Measurements from ENCODE around the gene EPM2A.
"Not testable (repeated sequence)": the region's sequence is repeated elsewhere in the genome, so short reads cannot be mapped to it uniquely, and the experiment has no call there.

EPM2A gene

DNA sequence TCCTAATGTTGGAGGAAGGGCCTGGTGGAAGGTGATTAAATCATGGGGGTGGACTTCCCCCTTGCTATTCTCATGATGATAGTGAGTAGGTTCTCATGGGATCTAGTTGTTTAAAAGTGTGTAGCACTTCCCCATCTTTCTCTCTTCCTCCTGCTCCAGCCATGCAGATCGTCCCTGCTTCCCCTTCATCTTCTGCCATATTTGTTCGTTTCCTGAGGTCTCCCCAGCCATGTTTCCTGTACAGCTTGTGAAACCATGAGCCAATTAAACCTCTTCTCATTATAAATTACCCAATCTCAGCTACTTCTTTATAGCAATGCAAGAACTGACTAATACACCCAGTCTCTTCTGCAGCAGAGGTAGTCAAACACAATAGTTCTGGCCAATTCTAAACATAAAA lies 5.4 kb downstream of the EPM2A start:
- no peak for DNase-seq (ENCODE audit: low spot score)

DNA sequence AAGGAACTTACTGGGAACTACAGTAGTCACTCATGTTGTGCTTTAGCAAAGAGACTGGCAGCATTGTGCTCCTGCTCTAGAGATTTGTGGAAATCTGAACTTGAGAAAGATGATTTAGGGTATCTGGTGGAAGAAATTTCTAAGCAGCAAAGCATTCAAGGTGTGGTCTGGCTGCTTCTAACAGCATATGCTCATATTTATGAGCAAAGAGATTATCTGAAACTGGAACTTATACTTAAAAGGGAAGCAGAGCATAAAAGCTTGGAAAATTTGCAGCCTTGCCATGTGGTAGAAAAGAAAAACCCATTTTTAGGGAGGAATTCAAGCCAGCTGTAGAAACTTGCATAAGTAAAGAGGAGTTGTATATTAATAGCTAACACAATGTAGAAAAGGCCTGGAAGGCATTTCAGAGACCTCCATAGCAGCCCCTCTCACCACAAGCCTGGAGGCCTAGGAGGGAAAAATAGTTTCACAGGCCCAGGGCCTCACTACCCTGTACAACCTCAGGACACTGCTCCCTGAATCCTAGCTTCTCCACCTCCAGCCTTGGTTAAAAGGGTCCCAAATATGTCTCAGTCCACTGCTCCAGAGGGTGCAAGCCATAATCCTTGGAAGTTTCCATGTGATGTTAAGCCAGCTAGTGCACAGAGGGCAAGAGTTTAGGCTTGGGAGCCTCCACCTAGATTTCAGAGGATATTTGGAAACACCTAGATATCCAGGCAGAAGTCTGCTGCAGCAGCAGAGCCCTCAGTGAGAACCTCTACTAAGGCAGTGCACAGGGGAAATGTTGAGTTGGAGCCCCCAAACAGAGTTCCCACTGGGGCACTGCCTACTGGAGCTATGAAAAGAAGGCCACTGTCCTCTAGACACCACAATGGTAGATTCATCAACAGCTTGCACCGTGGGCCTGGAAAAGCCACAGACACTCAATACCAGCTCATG lies 6.6 kb downstream of the EPM2A start:
- DNase-seq (ENCODE audit: low spot score): no peak

DNA sequence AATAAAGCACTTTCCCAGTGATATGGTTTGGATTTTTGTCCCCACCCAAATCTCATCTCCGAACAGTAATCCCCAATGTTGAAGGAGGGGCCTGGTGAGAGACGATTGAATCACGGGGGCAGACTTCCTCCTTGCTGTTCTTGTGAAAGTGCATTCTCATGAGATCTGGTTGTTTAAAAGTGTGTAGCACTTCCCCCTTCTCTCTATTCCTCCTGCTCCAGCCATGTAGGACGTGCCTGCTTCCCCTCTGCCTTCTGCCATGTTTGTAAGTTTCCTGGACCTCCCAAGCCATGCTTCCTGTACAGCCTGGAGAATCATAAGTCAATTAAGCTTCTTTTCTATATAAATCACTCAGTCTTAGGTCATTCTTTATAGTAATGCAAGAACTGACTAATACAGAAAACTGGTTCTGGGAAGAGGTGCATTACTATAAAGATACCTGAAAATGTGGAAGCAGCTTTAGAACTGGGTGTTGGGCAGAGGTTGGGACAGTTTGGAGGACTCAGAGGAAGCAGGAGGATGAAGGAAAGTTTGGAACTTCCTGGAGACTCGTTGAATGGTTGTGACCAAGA lies 7.4 kb downstream of the EPM2A start:
- no peak for DNase-seq (ENCODE audit: low spot score)

DNA sequence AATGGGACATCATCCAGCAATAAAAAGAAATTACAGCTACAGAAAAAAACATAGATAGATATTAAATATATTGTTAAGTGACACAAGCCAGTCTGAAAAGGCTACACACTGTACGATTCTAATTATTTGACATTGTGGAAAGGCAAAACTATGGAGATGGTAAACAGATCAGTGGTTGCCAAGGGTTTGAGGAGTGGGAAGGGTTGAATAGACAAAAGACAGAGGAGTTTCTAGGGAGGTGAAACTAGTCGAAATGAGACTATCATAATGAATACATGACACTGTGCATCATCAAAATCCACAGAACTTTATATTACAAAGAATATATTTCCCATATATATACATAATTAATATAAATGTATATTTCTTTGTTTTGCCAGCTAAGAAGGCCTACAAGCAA lies 9.8 kb downstream of the EPM2A start:
- DNase-seq (ENCODE audit: low spot score): no peak

DNA sequence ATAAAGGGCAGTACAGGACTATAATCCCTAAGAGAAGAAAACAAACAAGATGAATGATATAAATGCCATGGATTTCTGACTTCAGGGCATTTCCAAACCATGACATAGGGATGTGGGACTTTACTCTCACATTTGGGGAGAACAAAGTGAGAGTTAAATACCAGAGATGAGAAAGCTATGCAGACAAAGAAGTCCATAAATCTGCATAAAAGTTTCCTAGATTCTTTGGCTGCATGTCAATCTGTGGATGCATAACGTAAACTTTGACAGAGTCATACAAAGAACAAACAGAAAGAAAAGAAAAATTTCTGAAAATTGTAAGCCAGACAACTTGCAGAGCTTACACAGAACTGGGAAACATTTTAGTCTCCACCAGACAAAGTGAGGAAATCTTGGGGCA lies 11.7 kb downstream of the EPM2A start:
- DNase-seq (ENCODE audit: low spot score): no peak

DNA sequence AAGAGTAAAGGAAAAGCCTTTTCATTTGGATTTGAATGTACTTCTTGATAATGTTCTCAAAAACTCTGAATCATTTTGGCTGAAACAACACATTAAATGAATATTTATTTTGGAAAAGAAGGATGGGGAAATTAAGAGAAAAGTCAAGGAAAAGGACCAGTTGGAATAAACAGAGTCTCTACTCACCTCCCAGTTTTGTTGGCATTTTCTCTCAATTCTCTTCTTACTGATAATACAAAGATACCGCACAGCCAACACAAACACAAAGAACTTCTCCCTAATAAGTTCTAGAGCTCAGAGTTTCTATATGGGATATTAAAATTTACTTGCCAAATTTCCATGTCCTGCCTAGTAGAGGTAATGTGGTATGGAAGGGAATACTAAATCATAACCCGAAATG lies 13.1 kb downstream of the EPM2A start:
- DNase-seq (ENCODE audit: low spot score): no peak

DNA sequence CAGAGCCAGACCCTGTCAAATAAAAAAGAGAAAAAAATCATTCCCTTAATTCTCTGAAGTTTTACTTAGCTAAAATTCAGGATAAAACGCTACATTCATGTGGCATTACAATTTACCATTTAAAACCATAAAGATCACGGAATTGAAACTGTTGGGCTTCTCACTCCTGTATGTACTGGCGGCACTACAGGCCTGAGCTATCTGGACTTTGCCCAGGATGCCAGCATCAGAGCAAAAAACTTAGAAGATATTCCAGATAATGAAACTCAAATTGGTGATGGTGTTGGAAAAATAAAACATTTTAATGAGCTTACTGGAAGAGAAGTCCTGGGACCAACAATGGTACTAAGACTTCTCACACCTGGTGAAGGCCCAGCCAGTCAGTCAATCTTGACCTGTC lies 14.2 kb downstream of the EPM2A start:
- DNase-seq (ENCODE audit: low spot score): no peak

DNA sequence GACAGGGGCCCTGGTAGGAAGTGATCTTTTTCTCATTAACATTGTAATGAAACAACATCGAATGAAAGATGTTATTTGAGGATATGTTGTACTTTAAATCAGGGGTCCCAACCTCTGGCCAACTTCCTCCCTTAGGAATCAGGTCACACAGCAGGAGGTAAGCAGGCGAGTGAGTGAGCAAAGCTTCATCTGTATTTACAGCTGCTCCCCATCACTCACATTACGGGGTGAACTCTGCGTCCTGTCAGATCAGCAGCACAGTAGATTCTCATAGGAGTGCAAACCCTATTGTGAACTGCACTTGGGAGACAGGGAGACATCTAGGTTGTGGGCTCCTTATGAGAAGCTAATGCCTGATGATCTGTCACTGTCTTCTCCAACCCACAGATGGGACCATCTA lies 19.9 kb downstream of the EPM2A start:
- no peak for DNase-seq (ENCODE audit: low spot score)

DNA sequence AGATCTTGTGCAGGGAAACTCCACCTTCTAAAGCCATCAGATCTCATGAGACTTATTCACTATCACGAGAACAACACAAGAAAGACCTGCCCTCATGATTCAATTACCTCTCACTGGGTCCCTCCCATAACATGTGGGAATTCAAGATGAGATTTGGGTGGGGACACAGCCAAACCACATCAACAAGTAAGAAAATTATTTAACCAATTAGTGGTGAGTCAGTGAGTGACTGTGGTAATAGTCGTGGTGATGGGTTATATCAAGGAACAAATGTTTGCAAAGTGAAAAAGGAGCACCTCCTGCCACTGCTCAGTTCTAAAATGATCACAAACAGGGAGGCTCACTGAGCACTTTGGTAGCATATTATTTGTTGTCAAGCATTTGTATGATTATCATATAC lies 20.6 kb downstream of the EPM2A start:
- DNase-seq (ENCODE audit: low spot score): no peak

DNA sequence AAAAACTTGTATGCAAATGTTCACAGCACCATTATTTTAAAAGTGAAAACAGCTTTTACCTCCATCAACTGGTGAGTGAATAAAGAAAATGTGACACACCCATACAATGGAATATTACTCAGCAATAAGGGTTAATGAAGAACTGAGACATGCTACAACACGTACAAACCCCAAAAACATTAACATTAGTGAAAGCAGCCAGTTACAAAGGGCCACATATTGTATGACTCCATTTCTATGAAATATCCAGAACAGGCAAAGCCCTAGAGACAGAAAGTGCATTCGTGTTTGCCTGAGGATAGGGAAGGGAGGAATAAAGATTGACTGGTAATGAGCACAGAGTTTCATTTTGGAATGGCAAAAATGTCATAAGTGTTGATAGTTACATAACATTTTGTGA lies 21.5 kb downstream of the EPM2A start:
- DNase-seq (ENCODE audit: low spot score): no peak

DNA sequence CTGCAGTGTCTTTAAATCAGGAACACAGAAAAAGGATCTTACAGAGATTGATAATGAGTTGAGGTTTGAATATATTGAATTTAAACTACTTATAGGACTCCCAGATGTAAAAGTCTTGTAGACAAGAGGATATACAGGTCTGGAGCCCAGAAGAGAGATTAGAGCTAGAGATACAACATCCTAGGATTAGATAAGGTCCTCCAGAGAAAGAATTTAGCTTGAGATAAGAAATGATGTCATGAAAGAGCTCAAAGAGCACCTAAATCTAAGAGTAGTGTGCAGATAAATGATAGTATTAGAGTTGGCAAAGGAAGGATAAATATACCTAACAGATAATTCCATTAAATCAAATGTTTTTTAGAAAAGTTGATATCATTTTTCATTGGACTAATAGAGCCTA lies 23.9 kb downstream of the EPM2A start:
- DNase-seq (ENCODE audit: low spot score): no peak

DNA sequence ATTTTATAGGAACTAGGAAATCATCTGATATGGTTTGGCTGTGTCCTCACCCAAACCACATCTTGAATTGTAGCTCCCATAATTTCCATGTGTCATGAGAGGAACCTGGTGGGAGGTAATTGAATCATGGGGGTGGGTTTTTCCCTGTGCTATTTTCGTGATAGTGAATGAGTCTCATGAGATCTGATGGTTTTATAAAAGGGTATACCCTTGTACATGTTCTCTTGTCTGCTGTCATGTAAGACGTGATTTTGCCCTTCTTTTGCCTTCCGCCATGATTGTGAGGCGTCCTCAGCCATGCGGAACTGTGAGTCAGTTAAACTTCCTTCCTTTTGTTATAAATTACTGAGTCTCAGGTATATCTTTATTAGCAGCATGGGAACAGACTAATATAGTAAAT lies 27.9 kb downstream of the EPM2A start:
- no peak for DNase-seq (ENCODE audit: low spot score)

DNA sequence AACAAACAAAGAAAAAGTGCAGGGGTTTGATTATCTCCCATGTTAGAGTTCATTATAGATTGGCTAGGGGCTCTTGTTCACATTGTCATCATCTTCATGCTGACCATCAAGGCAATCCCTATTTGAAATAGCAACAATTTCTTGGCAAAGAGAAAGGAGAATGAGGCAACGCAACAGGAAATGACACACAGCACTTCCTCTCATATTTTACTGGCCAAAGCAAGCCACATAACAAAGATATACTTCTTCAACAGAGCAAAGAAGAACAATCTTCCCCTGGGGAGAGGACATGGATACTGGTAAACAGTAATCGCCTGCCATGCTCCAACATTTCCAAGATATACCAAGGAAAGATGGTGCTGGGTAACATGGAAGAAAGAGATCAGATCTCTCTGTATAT lies 29.8 kb downstream of the EPM2A start:
- DNase-seq (ENCODE audit: low spot score): no peak

DNA sequence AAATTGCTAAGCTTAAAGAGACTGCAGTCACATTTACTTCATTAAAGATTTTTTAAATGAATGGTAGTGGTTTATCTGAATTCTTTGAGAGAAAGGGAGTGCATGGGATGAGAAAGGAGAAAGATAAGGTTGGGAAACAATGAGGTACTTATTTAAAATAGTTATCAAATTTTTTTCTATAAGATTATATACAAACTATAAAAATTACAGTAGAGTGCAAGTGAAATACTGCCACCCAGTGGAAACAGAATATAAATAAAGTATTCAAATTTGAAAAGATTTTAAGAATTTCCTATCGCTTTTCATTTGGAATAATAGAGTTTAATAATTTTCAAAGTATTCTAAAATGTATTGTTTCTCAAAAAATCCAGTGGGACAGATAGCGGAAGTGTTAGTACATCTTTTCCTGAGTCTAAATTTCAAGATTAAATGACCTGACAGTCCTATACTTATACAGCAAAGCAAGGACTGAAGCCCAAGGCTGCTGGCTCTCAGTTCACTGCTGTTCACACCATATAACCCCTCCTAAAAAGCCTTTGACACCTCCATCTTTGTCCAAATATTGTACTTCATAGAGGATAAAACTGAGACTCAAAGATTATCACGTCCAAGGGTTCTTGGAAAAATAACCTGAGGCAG lies 31.1 kb downstream of the EPM2A start:
- DNase-seq (ENCODE audit: low spot score): peak; percentile 29

DNA sequence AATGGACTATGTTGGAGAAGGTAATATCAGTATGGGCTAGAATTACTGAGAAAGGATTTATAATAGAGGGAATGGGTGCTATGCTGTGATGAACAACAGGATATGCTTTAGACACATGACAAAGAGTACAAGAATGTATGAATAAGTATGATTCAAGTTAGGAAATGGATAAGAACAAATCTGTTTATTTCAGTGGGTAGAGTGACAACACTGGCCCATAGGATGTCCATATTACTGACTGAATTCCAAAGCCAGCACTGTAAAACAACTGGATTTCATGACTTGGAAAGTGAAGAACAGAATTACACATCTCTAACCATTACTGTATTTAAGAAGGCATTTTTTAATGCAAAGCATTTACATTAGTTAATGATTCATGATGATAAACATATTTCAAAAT lies 35.9 kb downstream of the EPM2A start:
- no peak for DNase-seq (ENCODE audit: low spot score)

DNA sequence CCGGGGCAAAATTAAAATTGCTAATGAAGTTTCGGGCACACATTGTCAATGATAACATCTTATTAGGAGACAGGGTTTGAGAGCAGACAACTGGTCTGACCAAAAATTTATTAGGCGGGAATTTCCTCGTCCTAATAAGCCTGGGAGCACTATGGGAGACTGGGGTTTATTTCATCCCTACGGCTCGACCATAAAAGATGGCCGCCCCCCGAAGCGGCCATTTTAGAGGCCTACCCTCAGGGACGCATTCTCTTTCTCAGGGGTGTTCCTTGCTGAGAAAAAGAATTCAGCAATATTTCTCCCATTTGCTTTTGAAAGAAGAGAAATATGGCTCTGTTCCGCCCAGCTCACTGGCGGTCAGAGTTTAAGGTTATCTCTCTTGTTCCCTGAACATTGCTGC lies 37.9 kb downstream of the EPM2A start:
- DNase-seq (ENCODE audit: low spot score): not testable (repeated sequence)

DNA sequence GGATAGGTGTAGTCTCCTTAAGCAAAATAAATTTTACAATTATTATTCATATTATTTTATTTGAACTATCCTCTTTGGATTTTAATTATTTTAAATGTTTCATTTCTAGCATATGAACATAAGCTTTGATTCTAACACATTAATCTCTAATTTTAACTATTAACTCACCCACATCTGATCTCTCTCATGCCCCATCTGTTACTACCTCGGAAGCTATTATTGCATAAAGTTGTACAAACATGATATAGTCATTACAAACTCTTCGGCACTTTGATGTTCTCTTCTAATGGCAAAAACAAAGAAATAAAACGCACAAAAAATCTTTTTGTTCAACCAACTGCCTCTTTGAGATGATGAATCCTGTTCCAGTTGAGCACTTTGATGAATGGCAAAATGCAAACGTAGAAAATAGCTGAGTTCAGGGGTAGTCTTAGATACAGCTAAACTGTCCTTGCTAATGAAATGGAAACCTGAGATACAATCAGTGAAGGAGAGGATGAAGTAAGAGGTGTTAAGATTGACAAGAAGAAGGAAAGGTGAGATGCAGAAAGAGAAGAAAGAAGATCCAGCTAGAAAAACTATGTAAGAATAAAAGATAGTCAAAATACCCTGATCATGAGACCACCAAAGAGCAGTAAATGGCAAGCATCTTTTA lies 41.1 kb downstream of the EPM2A start:
- no peak for DNase-seq (ENCODE audit: low spot score)

DNA sequence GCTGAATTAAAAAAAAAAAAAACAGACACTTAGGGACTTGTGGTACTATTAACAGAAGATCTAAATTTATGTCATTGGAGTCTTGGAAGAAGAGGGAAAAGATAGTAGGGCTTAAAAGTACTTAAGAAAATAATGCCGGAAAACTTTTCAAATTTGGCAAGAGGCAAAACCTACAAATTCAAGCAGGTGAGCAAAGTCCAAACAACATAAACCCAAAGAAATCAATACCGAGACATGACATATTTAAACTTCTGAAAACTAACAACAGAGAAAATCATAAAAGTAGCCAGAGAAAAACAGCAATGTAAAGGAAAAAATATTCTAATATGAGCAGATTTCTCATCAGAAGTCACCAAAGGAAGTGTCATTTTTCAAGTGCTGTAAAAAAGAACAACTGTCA lies 44.4 kb downstream of the EPM2A start:
- DNase-seq (ENCODE audit: low spot score): no peak

DNA sequence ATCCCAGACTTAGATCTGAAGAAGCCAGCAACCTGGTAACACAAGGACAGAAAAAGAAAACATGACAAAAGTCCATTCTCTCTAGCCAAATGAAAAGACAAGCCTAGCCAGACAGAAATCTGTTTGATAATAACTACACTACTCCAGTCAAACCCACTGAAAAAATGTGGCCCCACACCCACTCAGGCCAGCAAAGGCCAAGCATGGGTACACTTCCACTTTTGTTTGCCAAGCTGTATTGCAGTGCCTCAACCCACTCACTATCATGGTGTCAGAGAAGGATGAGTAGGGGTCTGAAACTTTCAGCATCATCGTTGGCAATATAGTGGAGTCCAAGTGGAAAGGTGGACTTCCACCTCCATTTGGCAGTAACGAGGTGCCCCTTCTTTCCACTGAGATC lies 45.8 kb downstream of the EPM2A start:
- no peak for DNase-seq (ENCODE audit: low spot score)

DNA sequence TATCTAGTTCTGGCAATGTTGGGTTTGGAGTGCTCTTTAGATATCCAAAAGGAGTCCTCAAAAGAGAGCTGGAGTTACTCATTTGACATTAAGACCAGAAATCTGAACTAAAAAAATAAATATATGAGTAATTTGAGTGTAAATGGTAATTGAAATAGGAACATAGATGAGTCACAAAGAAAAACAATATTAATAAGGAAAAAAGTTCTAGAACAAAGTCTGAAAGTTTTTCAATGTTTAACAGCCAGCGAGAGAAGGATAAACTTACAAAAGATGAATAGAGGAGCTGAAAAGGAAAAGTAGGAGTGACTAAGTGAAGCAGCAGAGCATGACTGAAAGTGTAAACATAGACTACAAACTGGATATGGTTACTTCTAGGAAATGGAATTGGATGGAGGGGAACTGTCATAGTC lies 46.8 kb downstream of the EPM2A start:
- no peak for DNase-seq (ENCODE audit: low spot score)

DNA sequence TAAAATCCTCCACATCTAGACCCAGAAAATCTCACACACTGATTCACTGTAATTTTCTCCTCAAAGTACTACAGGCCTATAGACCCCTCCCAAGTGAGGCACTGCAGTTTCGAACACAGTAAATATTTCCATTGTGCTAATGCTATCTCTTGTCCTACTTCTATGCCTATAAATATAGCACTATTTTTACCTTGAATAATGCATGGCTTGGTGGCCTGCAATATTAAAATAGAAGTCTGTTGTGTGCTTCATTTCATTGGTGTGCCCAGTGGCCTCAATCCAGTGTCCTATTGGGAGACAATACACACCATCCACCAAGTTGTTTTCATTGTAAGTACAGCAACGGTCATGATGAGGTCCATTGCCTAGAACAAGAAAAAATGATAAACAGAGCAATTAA lies 49.4 kb downstream of the EPM2A start:
- no peak for DNase-seq (ENCODE audit: low spot score)

DNA sequence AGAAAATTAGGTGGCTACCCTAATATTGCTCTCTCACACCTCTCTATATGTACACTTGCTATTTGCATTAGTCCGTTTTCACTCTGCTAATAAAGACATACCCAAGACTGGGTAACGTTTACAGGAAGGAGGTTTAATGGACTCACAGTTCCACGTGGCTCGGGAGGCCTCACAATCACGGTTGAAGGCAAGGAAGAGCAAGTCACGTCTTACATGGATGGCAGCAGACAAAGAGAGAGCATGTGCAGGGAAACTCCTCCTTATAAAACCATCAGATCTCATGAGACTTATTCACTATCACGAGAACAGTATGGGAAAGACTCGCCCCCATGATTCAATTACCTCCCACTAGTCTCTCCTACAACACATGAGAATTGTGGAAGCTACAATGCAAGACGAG lies 53.4 kb downstream of the EPM2A start:
- no peak for DNase-seq (ENCODE audit: low spot score)

DNA sequence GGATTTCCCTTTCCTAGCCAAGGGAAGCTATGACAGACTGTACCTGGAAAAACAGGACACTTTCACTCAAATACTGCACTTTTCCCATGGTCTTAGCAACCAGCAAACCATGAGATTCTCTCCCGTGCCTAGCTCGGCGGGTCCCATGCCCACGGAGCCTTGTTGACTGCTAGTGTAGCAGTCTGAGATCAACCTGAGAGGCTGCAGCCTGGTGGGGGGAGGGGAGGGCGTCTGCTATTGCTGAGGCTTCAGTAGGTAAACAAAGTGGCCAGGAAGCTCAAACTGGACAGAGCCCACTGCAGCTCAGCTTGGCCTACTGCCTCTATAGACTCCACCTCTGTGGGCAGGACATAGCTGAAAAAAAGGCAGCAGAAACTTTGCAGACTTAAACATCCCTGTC lies 61.8 kb downstream of the EPM2A start:
- DNase-seq (ENCODE audit: low spot score): no peak
